IMR-90 (cell line): ENCODE results near the gene MYO1H. TPM values are rescaled to one million over a fixed set of nuclear protein-coding genes. Genes with fewer than 3 reads are reported as not detected.

Experiments used
- ATAC-seq: fragments of 200-7000 bp; cut with Tn5 transposase; 2 replicates; pipeline ENCODE4 v1.9.1; 2020; ENCODE audit warnings: low read depth, mild to moderate bottlenecking, moderate library complexity
- BruUV-seq: library from RNA; stranded (reverse); fragments of 400-500 nt; replicated peaks from 2 replicates; lab custom pipeline; 2021; lab: Mats Ljungman, UMichigan
- CTCF ChIA-PET: fragments of 300-600 bp; formaldehyde crosslinking; extraction: SDS; loops from one replicate; lab custom pipeline; 2021; ENCODE audit warnings: antibody characterized with exemption; lab: Yijun Ruan, JAX
- POLR2A ChIA-PET: fragments of 300-600 bp; sonication (Branson Sonifier 250); formaldehyde crosslinking; loops from one replicate; lab custom pipeline; 2022; ENCODE audit warnings: antibody characterized with exemption; ENCODE audit not compliant: unreplicated experiment; lab: Charles Lee
- DNase-seq: peaks from one replicate; pipeline ENCODE4 v3.0.0; 2013
- H2AFZ ChIP-seq: replicated peaks from 2 replicates; pipeline ENCODE3; 2013; ENCODE audit warnings: low read length, mild to moderate bottlenecking; ENCODE audit not compliant: poor library complexity
- H2AK5ac ChIP-seq: 2 replicates; pipeline ENCODE4 v1.6.1; 2013; ENCODE audit warnings: low read depth, low read length, inconsistent platforms
- H2AK9ac ChIP-seq: replicated peaks from 2 replicates; pipeline ENCODE3; 2013; ENCODE audit warnings: mild to moderate bottlenecking, low read depth, low read length, moderate library complexity; ENCODE audit not compliant: poor library complexity
- H2BK120ac ChIP-seq: 2 replicates; pipeline ENCODE4 v1.6.1; 2013; ENCODE audit warnings: low read depth, low read length, inconsistent platforms
- H2BK15ac ChIP-seq: 3 replicates; pipeline ENCODE4 v1.6.1; 2013; ENCODE audit warnings: low read depth, low read length, inconsistent platforms
- H2BK20ac ChIP-seq: 2 replicates; pipeline ENCODE4 v1.6.1; 2013; ENCODE audit warnings: low read depth, mild to moderate bottlenecking, inconsistent platforms, low read length, moderate library complexity
- H2BK5ac ChIP-seq: 2 replicates; pipeline ENCODE4 v1.6.1; 2013; ENCODE audit warnings: mild to moderate bottlenecking, low read depth, low read length, inconsistent platforms; ENCODE audit not compliant: poor library complexity, severe bottlenecking
- H3K14ac ChIP-seq: replicated peaks from 2 replicates; pipeline ENCODE4 v1.6.1; 2013; ENCODE audit warnings: low read depth, low read length, inconsistent platforms
- H3K18ac ChIP-seq: 2 replicates; pipeline ENCODE4 v1.6.1; 2013; ENCODE audit warnings: low read depth, low read length, control low read depth
- H3K23ac ChIP-seq: 2 replicates; pipeline ENCODE4 v1.6.1; 2013; ENCODE audit warnings: low read depth, low read length, inconsistent platforms
- H3K27ac ChIP-seq: 2 replicates; pipeline ENCODE4 v1.5.1; 2013; ENCODE audit warnings: mild to moderate bottlenecking, control low read depth, low read length; ENCODE audit not compliant: insufficient read depth
- H3K27me3 ChIP-seq: 2 replicates; pipeline ENCODE4 v1.6.1; 2013; ENCODE audit warnings: low read length; ENCODE audit not compliant: control insufficient read depth, insufficient read depth
- H3K36me3 ChIP-seq: 2 replicates; pipeline ENCODE4 v1.6.1; 2013; ENCODE audit warnings: low read length, mixed read lengths; ENCODE audit not compliant: control insufficient read depth, insufficient read depth
- H3K4ac ChIP-seq: 2 replicates; pipeline ENCODE4 v1.6.1; 2013; ENCODE audit warnings: low read depth, low read length, inconsistent platforms
- H3K4me1 ChIP-seq: 2 replicates; pipeline ENCODE4 v1.6.1; 2013; ENCODE audit warnings: low read length, mixed read lengths; ENCODE audit not compliant: control insufficient read depth, insufficient read depth
- H3K4me2 ChIP-seq: 2 replicates; pipeline ENCODE4 v1.6.1; 2013; ENCODE audit warnings: low read depth, mild to moderate bottlenecking, control low read depth, low read length, moderate library complexity
- H3K4me3 ChIP-seq: 2 replicates; pipeline ENCODE4 v1.5.1; 2013; ENCODE audit warnings: low read depth, mild to moderate bottlenecking, control low read depth, low read length, moderate library complexity; ENCODE audit not compliant: insufficient read depth
- H3K56ac ChIP-seq: 2 replicates; pipeline ENCODE4 v1.6.1; 2013; ENCODE audit warnings: low read length, inconsistent platforms; ENCODE audit not compliant: insufficient read depth; ENCODE audit errors: extremely low read depth
- H3K79me1 ChIP-seq, 2 experiments: 2 replicates each; pipeline ENCODE4 v1.6.1; 2013; ENCODE audit warnings: low read length in 2 of 2, inconsistent platforms in 1 of 2, low read depth in 1 of 2
- H3K9ac ChIP-seq: 2 replicates; pipeline ENCODE4 v1.6.1; 2013; ENCODE audit warnings: low read depth, low read length, control low read depth
- H3K9me1 ChIP-seq: 2 replicates; pipeline ENCODE4 v1.6.1; 2013; ENCODE audit warnings: low read length, inconsistent platforms; ENCODE audit not compliant: insufficient read depth
- H3K9me3 ChIP-seq: 2 replicates; pipeline ENCODE4 v1.6.1; 2013; ENCODE audit warnings: low read length; ENCODE audit not compliant: control insufficient read depth, insufficient read depth
- H4K20me1 ChIP-seq: 2 replicates; pipeline ENCODE4 v1.6.1; 2013; ENCODE audit warnings: low read length, inconsistent platforms; ENCODE audit not compliant: insufficient read depth
- H4K5ac ChIP-seq: 2 replicates; pipeline ENCODE4 v1.6.1; 2013; ENCODE audit warnings: mild to moderate bottlenecking, low read depth, low read length, control low read depth
- H4K8ac ChIP-seq, 2 experiments: 2 replicates each; pipeline ENCODE4 v1.6.1; 2013; ENCODE audit warnings: low read depth in 2 of 2, low read length in 2 of 2, control low read depth in 1 of 2, inconsistent platforms in 1 of 2
- H4K91ac ChIP-seq: 2 replicates; pipeline ENCODE4 v1.6.1; 2013; ENCODE audit warnings: low read depth, low read length, inconsistent platforms; ENCODE audit not compliant: insufficient read depth
- CTCF ChIP-seq: conservative IDR thresholded peaks from 2 replicates; pipeline ENCODE4 v1.5.1; 2012; ENCODE audit warnings: mild to moderate bottlenecking, low read depth, low read length, improper control_type of control experiment
- FOS ChIP-seq: fragments of 150-350 bp; IDR thresholded peaks from 2 replicates; pipeline ENCODE4 v1.6.1; 2016; ENCODE audit warnings: low read depth, low read length
- MAFK ChIP-seq: IDR thresholded peaks from 2 replicates; pipeline ENCODE4 v1.6.1; 2012; ENCODE audit warnings: low read depth, low read length, improper control_type of control experiment
- MAZ ChIP-seq: IDR thresholded peaks from 2 replicates; pipeline ENCODE4 v1.6.1; 2012; ENCODE audit warnings: low read depth, mild to moderate bottlenecking, low read length, improper control_type of control experiment, moderate library complexity, borderline replicate concordance
- MXI1 ChIP-seq: IDR thresholded peaks from 2 replicates; pipeline ENCODE4 v1.6.1; 2012; ENCODE audit warnings: low read depth, mild to moderate bottlenecking, low read length, moderate library complexity, borderline replicate concordance
- RCOR1 ChIP-seq: IDR thresholded peaks from 2 replicates; pipeline ENCODE4 v1.6.1; 2012; ENCODE audit warnings: mild to moderate bottlenecking, low read length, improper control_type of control experiment; ENCODE audit not compliant: insufficient replicate concordance
- RFX5 ChIP-seq: IDR thresholded peaks from 2 replicates; pipeline ENCODE4 v1.8.0; 2012; ENCODE audit warnings: low read depth, mild to moderate bottlenecking, low read length, moderate library complexity
- WGBS, 2 experiments: methylation state at CpG; one replicate each; pipeline versions ENCODE4 v1.1.5 to v1.1.7; 2013; ENCODE audit warnings: missing lambda C conversion rate in 2 of 2; ENCODE audit not compliant: insufficient read length in 1 of 2; ENCODE audit errors: extremely low coverage in 2 of 2; 5-methylcytosine and 5-hydroxymethylcytosine counted together
- dilution Hi-C: fragments of 300-500 bp; cut with HindIII; formaldehyde crosslinking; loops from one replicate; pipeline ENCODE4 v1.14.3; 2018; ENCODE audit warnings: low sequenced_read_pairs; ENCODE audit not compliant: unreplicated experiment
- in situ Hi-C: fragments of 300-500 bp; cut with MboI; formaldehyde crosslinking; loops from 3 replicates; pipeline ENCODE4 v1.14.3; 2019; ENCODE audit warnings: low sequenced_read_pairs, inconsistent platforms, mixed read lengths
- intact Hi-C: fragments of 100-400 bp; cut with micrococcal nuclease; formaldehyde crosslinking; loops from 2 replicates; pipeline ENCODE4 v1.10.0; 2022
- polyA plus RNA-seq, 3 experiments: library from polyadenylated mRNA; depleted of rRNA; stranded (reverse); fragments of >200 nt; gene quantifications; 2 replicates each; pipeline ENCODE4 v1.2.3, GENCODE V29; 2012; ENCODE audit warnings: low replicate concordance in 1 of 3
- total RNA-seq: library from RNA; depleted of rRNA; stranded (reverse); fragments of >200 nt; gene quantifications from 2 replicates; pipeline ENCODE4 v1.2.3, GENCODE V29; 2012

Gene MYO1H
- total and polyA plus RNA-seq, 2 of the 4 experiments (the other 2 are of a cell fraction): not detected

GRCh38 chr12:109387425-109388166, 39.9 kb downstream of the MYO1H start:
- CTCF ChIA-PET: interaction anchor here (0.9 to 1.1 kb wide), 2 partner anchors 267 to 276 kb away, joined by 3 to 5 read pairs; no protein-coding TSS in a partner anchor
- DNase-seq: peak; percentile 13

More at GRCh38 chr12:109387425-109388166, 39.9 kb downstream of the MYO1H start:
- in situ Hi-C loops: loop anchor here (5.0 kb wide), 1 partner anchor 275 kb away; no protein-coding TSS in a partner anchor
- Histone ChIP-seq H3K9me1 (no peaks in the 10 kb centered on the region), H3K36me3 (no peaks in the 10 kb centered on the region), H2BK120ac (no peak overlapping the region), H2BK20ac (no peak overlapping the region), H2AK9ac (no peak overlapping the region), H3K14ac (no peak overlapping the region), H3K18ac (no peak overlapping the region), H4K5ac (no peak overlapping the region), H4K20me1 (no peaks in the 10 kb centered on the region), H3K4me1 (peaks cover 3% of the 10 kb centered on the region; the same call in 1 of the 2 replicates), H3K4me2 (no peak overlapping the region), H3K23ac (no peak overlapping the region), H3K4ac (no peak overlapping the region), H4K8ac (no peak overlapping the region), H3K56ac (no peak overlapping the region), H2BK5ac (no peak overlapping the region), H2AFZ (no peak overlapping the region), H2BK15ac (no peak overlapping the region), H3K9me3 (no peaks in the 10 kb centered on the region; the same call in 1 of the 2 replicates), H3K27me3 (peaks cover 6% of the 10 kb centered on the region), H3K4me3 (no peak overlapping the region), H3K9ac (no peak overlapping the region), H3K27ac (no peak overlapping the region), H4K91ac (no peak overlapping the region), H2AK5ac (no peak overlapping the region), H3K79me1 (no peaks in the 10 kb centered on the region)
- ATAC-seq: peak; percentile 58
- TF ChIP-seq RCOR1: no peak
- no peak for TF ChIP-seq FOS
- peak; percentile 47 for TF ChIP-seq CTCF
- no peak for TF ChIP-seq MAZ
- no peak for TF ChIP-seq RFX5
- no peak for TF ChIP-seq MXI1
- no peak for TF ChIP-seq MAFK
- intact Hi-C loops: no loop called here
- no TSS peak for BruUV-seq
- POLR2A ChIA-PET: interaction anchor here (0.6 kb wide), 1 partner anchor 217 kb away, joined by 3 read pairs; no protein-coding TSS in a partner anchor
- WGBS, 2 experiments: no CpG with 5 or more reads among the region's 9 CpGs
- dilution Hi-C loops: no loop called here
